ENCODE results near the gene TEX44. TPM values are rescaled to one million over a fixed set of nuclear protein-coding genes. Genes with fewer than 3 reads are reported as not detected.

TEX44 gene
- total and polyA plus RNA-seq, 2 donors (not counting 1 experiment from before 2014, with no cell fraction given): not detected

- Mint-ChIP-seq H3K9me3 (ENCODE audit: insufficient read depth) (no peaks in the 10 kb centered on the region), H3K27me3 (no peaks in the 10 kb centered on the region), H3K27ac (no peak overlapping the region), H3K4me1 (peaks cover 16% of the 10 kb centered on the region), H3K4me3 (no peak overlapping the region)
- Histone ChIP-seq H3K79me2 (ENCODE audit: control insufficient read depth, insufficient read depth, low read length) (no peaks in the 10 kb centered on the region), H4K20me1 (ENCODE audit: control insufficient read depth, insufficient read depth, low read length, poor library complexity, severe bottlenecking) (no peaks in the 10 kb centered on the region), H3K9ac (ENCODE audit: low read length) (no peak overlapping the region), H3K4me1 (ENCODE audit: control insufficient read depth in 2 of 2, insufficient read depth in 2 of 2, low read length in 2 of 2) (peaks cover 14 to 20% of the 10 kb centered on the region in 2 donors), H3K27ac (ENCODE audit: low read length in 2 of 2) (no peak overlapping the region), H3K4me3 (ENCODE audit: control extremely low read depth in 1 of 5, extremely low read depth in 1 of 5, insufficient read depth in 1 of 5, low read depth in 2 of 5, low read length in 4 of 5) (no peak overlapping the region), H2AFZ (ENCODE audit: insufficient read depth, low read depth, low read length, poor library complexity, severe bottlenecking) (no peak overlapping the region), H3K9me3 (ENCODE audit: control extremely low read depth in 1 of 3, control insufficient read depth in 2 of 3, insufficient read depth in 1 of 3, low read length in 2 of 3) (peaks cover 0 to 7% (median 2%) of the 10 kb centered on the region in 3 donors), H3K4me2 (replicated peaks; ENCODE audit: low read depth, low read length, poor library complexity, severe bottlenecking) (no peak overlapping the region), H3K27me3 (replicated peaks in 1 of 4; ENCODE audit: control extremely low read depth in 1 of 4, control insufficient read depth in 3 of 4, insufficient read depth in 4 of 4, low read length in 3 of 4) (no peaks in the 10 kb centered on the region), H3K36me3 (replicated peaks in 1 of 2; ENCODE audit: control extremely low read depth in 1 of 2, control insufficient read depth in 1 of 2, extremely low read depth in 1 of 2, insufficient read depth in 2 of 2, low read length in 1 of 2) (no peaks in the 10 kb centered on the region)
- ChIA-PET CTCF (interaction anchor here (1.5 kb wide), 1 partner anchor 37 kb away, joined by 4 read pairs; no protein-coding TSS in a partner anchor), POLR2A (interaction anchor here (0.6 to 1.7 kb wide), 3 partner anchors 27 to 32 kb away, joined by 3 to 9 read pairs (median 3); no protein-coding TSS in a partner anchor)
- no peak for ATAC-seq (ENCODE audit: low read depth)
- intact Hi-C loops (cut with micrococcal nuclease): no loop called here
- no peak for DNase-seq
- WGBS (ENCODE audit: insufficient coverage): 84% methylated on average over 4 of the region's 6 CpGs
- TF ChIP-seq EZH2 (IDR thresholded peaks at IDR 0.05; ENCODE audit: borderline replicate concordance, insufficient read depth, low read depth, low read length, poor library complexity, severe bottlenecking): no peak
- TF ChIP-seq CTCF (IDR thresholded peaks at IDR 0.05): no peak
These were observed 47.6 kb downstream of the TEX44 start for GRCh38 chr2:231640241-231640640.

- ATAC-seq (ENCODE audit: low read depth) (no peak), DNase-seq (no peak)
- Histone ChIP-seq H2AFZ (ENCODE audit: insufficient read depth, low read depth, low read length, poor library complexity, severe bottlenecking) (no peak overlapping the region), H4K20me1 (ENCODE audit: control insufficient read depth, insufficient read depth, low read length, poor library complexity, severe bottlenecking) (no peaks in the 10 kb centered on the region), H3K4me2 (replicated peaks; ENCODE audit: low read depth, low read length, poor library complexity, severe bottlenecking) (no peak overlapping the region), H3K36me3 (replicated peaks in 1 of 2; ENCODE audit: control extremely low read depth in 1 of 2, control insufficient read depth in 1 of 2, extremely low read depth in 1 of 2, insufficient read depth in 2 of 2, low read length in 1 of 2) (no peaks in the 10 kb centered on the region), H3K27me3 (replicated peaks in 1 of 4; ENCODE audit: control extremely low read depth in 1 of 4, control insufficient read depth in 3 of 4, insufficient read depth in 4 of 4, low read length in 3 of 4) (no peaks in the 10 kb centered on the region), H3K9me3 (ENCODE audit: control extremely low read depth in 1 of 3, control insufficient read depth in 2 of 3, insufficient read depth in 1 of 3, low read length in 2 of 3) (peaks cover 0 to 7% (median 2%) of the 10 kb centered on the region in 3 donors), H3K79me2 (ENCODE audit: control insufficient read depth, insufficient read depth, low read length) (no peaks in the 10 kb centered on the region), H3K27ac (ENCODE audit: low read length in 2 of 2) (no peak overlapping the region), H3K9ac (ENCODE audit: low read length) (no peak overlapping the region), H3K4me1 (ENCODE audit: control insufficient read depth in 2 of 2, insufficient read depth in 2 of 2, low read length in 2 of 2) (peaks cover 14 to 20% of the 10 kb centered on the region in 2 donors), H3K4me3 (ENCODE audit: control extremely low read depth in 1 of 5, extremely low read depth in 1 of 5, insufficient read depth in 1 of 5, low read depth in 2 of 5, low read length in 4 of 5) (no peak overlapping the region)
- ChIA-PET POLR2A (interaction anchor here (0.6 to 1.7 kb wide), 4 partner anchors 12 to 31 kb away, joined by 3 to 9 read pairs (median 4); no protein-coding TSS in a partner anchor), CTCF (interaction anchor here (0.7 to 1.5 kb wide), 2 partner anchors 37 to 77 kb away, joined by 3 to 4 read pairs; no protein-coding TSS in a partner anchor)
- H3K27ac Mint-ChIP-seq: peak overlapping the region; percentile 41
- peaks cover 16% of the 10 kb centered on the region for H3K4me1 Mint-ChIP-seq
- H3K4me3 Mint-ChIP-seq: no peak overlapping the region
- no peaks in the 10 kb centered on the region for H3K27me3 Mint-ChIP-seq
- intact Hi-C loops (cut with micrococcal nuclease): no loop called here
- H3K9me3 Mint-ChIP-seq (ENCODE audit: insufficient read depth): no peaks in the 10 kb centered on the region
- WGBS (ENCODE audit: insufficient coverage): 56% methylated on average over 11 of the region's 11 CpGs
- TF ChIP-seq EZH2 (IDR thresholded peaks at IDR 0.05; ENCODE audit: borderline replicate concordance, insufficient read depth, low read depth, low read length, poor library complexity, severe bottlenecking) (no peak), CTCF (IDR thresholded peaks at IDR 0.05) (no peak)
These were observed 48.0 kb downstream of the TEX44 start for GRCh38 chr2:231640641-231641111.
